ENCODE results near the gene SCN3B.

- TF ChIP-seq POLR2A (IDR thresholded peaks at IDR 0.05) (no peak), CTCF (IDR thresholded peaks at IDR 0.05) (no peak), POLR2AphosphoS5 (IDR thresholded peaks at IDR 0.05) (no peak), EP300 (IDR thresholded peaks at IDR 0.05) (no peak)
These were observed 37.8 kb downstream of the SCN3B start for GRCh38 chr11:123616505-123617198.
